Colonic mucosa (tissue), 4 donors: Measurements from ENCODE around the gene GINS2. TPM values are rescaled to one million over a fixed set of nuclear protein-coding genes. Genes with fewer than 3 reads are reported as not detected.

Experiments
- DNase-seq: peaks from one replicate; pipeline ENCODE4 v3.0.0-alpha.2; 2020
- H3K27ac ChIP-seq: fragments of 200-600 bp; one replicate; pipeline ENCODE4 v1.8.0; 2021
- H3K27me3 ChIP-seq: fragments of 200-600 bp; one replicate; pipeline ENCODE4 v1.8.0; 2021
- H3K36me3 ChIP-seq: fragments of 200-600 bp; one replicate; pipeline ENCODE4 v1.8.0; 2021
- H3K4me1 ChIP-seq: fragments of 200-600 bp; one replicate; pipeline ENCODE4 v1.8.0; 2021; ENCODE audit warnings: mild to moderate bottlenecking
- H3K4me3 ChIP-seq: fragments of 200-600 bp; one replicate; pipeline ENCODE4 v1.8.0; 2021
- H3K9ac ChIP-seq, 2 donors: one replicate each; pipeline ENCODE4 v1.7.0; 2013; ENCODE audit warnings: control low read depth in 2 of 2, low read depth in 2 of 2, low read length in 2 of 2
- H3K9me3 ChIP-seq: fragments of 200-600 bp; one replicate; pipeline ENCODE4 v1.8.0; 2021
- intact Hi-C: fragments of 100-400 bp; cut with DNase I; formaldehyde crosslinking; loops from one replicate; pipeline ENCODE4 v1.14.1; 2022
- total RNA-seq, 2 donors: library from RNA; stranded (reverse); fragmentation: NEBNext Ultra II Directional in 1 of 2; extraction: Animal tissue kit (Norgen Biotek cat#: 25700) in 1 of 2; gene quantifications; one replicate each; pipeline ENCODE4 v1.2.1, GENCODE V29; 2021
- TF ChIP-seq, protein P1 (sequence below): fragments of 200-600 bp; IDR thresholded peaks from one replicate; pipeline ENCODE4 v1.8.0; 2022; ENCODE audit warnings: antibody characterized with exemption, mild to moderate bottlenecking
- donor health status: healthy.
- donor health status: DM: no; HTN: no; CAD: no.
- donor health status: DM: no; HTN: no; CAD: no.

GINS2 gene
- total RNA-seq, 2 donors from 2014 or later: 6.1 to 39.9 TPM

DNA sequence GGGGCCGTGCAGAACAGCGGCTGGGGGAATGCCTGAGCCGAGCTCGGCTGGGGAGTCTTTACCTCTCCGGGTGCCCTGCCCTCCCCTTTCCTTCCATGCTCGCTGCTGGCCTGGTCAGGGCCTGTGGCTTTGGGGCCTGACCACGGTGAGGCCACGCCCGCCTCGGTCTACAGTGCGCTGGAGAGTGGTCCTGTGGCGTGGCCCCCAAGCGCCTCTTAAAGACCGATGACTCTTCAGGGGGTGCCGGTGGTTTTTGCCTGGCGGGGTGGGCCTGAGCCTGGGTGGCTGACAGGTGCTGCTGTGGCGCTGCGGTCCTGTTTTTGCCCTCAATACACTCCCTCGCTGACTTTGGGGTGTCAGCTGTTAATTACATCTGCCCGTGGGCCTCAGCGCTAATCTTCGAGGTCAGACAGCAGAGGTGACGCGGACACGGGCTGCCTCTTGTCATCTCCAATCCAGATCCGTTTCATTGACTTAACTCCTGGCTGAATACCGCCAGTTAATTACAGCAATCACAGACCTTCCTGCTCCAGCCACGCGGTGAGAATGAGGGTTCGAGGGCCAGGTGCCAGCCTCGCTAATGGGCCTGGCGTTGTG, 45.9 kb downstream of the GINS2 start:
- no peaks in the 10 kb centered on the region for H3K36me3 ChIP-seq
- no peak overlapping the region for H3K9ac ChIP-seq
- H3K27ac ChIP-seq: no peak overlapping the region
- no peaks in the 10 kb centered on the region for H3K9me3 ChIP-seq
- no peak overlapping the region for H3K4me3 ChIP-seq
- no peak for DNase-seq
- TF ChIP-seq, protein P1, sequence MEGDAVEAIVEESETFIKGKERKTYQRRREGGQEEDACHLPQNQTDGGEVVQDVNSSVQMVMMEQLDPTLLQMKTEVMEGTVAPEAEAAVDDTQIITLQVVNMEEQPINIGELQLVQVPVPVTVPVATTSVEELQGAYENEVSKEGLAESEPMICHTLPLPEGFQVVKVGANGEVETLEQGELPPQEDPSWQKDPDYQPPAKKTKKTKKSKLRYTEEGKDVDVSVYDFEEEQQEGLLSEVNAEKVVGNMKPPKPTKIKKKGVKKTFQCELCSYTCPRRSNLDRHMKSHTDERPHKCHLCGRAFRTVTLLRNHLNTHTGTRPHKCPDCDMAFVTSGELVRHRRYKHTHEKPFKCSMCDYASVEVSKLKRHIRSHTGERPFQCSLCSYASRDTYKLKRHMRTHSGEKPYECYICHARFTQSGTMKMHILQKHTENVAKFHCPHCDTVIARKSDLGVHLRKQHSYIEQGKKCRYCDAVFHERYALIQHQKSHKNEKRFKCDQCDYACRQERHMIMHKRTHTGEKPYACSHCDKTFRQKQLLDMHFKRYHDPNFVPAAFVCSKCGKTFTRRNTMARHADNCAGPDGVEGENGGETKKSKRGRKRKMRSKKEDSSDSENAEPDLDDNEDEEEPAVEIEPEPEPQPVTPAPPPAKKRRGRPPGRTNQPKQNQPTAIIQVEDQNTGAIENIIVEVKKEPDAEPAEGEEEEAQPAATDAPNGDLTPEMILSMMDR: no peak
- intact Hi-C loops: no loop called here
- H3K4me1 ChIP-seq: peaks cover 21% of the 10 kb centered on the region
- no peaks in the 10 kb centered on the region for H3K27me3 ChIP-seq

DNA sequence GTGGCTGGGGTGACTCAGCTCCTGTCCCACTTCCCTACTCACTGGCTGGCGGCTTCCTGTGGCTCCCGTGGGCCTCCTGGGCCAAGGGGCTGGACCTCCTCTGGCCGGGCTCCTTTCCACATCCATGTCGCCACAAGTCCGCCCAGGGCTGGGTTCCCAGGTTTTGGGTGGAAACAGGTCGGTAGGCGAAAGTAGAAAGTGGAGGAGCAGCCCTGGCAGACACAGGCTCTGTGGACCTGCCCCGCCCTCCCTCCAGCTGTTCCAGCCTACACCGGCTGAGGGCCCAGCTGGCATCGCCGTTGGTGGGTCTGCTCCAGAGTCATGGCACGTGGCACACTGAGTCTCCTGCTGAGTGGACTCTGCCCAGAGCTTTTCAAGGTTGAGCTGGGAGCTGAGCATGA, 47.0 kb downstream of the GINS2 start:
- intact Hi-C loops: no loop called here
- H3K36me3 ChIP-seq: no peaks in the 10 kb centered on the region
- no peak overlapping the region for H3K4me3 ChIP-seq
- no peaks in the 10 kb centered on the region for H3K27me3 ChIP-seq
- TF ChIP-seq, protein P1: no peak
- no peak overlapping the region for H3K27ac ChIP-seq
- peaks cover 21% of the 10 kb centered on the region for H3K4me1 ChIP-seq
- no peak overlapping the region for H3K9ac ChIP-seq
- no peaks in the 10 kb centered on the region for H3K9me3 ChIP-seq
- peak; percentile 81 for DNase-seq

DNA sequence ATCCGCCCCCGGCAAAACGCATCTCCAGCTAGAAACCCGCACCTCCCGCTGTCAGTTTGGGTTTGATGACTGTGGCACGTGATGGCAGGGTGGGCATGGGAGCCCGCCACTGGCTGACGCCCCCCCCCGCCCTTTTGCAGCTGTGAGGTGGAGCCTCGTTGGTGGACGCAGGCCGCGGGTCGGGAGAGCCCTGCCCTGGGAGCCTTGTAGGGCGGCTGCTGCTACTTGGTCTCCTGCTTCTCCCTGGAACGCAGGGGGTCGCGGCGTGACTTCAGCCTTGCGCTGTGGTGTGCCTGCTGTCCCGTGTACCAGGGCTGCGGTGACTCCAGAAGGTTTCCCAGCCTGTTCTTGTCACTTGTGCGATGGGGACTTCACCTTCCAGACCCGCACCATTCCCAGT, 47.4 kb downstream of the GINS2 start:
- no peaks in the 10 kb centered on the region for H3K27me3 ChIP-seq
- peaks cover 21% of the 10 kb centered on the region for H3K4me1 ChIP-seq
- H3K27ac ChIP-seq: no peak overlapping the region
- no peak overlapping the region for H3K9ac ChIP-seq
- TF ChIP-seq, protein P1: no peak
- H3K4me3 ChIP-seq: no peak overlapping the region
- intact Hi-C loops: no loop called here
- H3K36me3 ChIP-seq: no peaks in the 10 kb centered on the region
- H3K9me3 ChIP-seq: no peaks in the 10 kb centered on the region
- DNase-seq: no peak

DNA sequence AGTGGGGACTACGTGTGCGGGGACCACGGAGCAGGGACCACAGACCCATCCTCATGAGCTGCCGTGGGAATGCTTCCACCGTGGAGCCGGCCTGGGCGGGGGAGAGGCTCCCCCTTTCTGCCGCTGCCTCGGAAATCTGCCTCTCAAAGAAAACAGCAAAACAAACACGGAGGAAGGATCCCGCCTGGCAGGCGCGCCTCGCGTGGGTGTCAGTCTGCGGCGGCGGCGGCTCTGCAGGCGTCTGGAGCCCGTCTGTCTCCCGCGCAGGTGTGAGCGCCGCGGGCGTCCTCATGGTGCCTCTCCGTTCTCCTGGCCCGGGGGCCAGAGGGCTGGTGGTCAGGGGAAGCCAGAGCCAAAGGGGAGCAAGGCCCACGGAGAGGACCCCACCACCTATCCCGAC, 48.2 kb downstream of the GINS2 start:
- no peak for DNase-seq
- intact Hi-C loops: no loop called here
- Histone ChIP-seq H3K27me3 (no peaks in the 10 kb centered on the region), H3K4me3 (no peak overlapping the region), H3K4me1 (peaks cover 21% of the 10 kb centered on the region), H3K9ac (no peak overlapping the region), H3K27ac (no peak overlapping the region), H3K9me3 (no peaks in the 10 kb centered on the region), H3K36me3 (no peaks in the 10 kb centered on the region)
- TF ChIP-seq, protein P1: no peak

DNA sequence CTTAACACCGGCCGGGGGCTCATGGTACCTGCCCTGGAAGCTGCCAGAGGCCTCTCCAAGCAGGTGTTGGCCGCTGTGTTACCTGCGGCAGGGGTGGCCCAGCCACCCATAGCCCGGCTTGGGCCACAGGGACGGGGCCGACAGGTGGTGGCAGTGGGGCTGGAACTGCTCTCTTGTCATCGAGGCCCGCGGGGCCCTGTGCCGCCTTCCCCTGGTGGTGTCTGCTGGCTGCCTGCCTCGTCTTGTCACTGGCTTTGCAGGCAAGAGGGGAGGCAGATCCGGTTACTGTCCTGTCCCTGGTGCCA, 48.5 kb downstream of the GINS2 start:
- Histone ChIP-seq H3K27me3 (no peaks in the 10 kb centered on the region), H3K4me1 (peaks cover 21% of the 10 kb centered on the region), H3K36me3 (no peaks in the 10 kb centered on the region), H3K4me3 (no peak overlapping the region), H3K9ac (no peak overlapping the region), H3K9me3 (no peaks in the 10 kb centered on the region), H3K27ac (no peak overlapping the region)
- TF ChIP-seq, protein P1: no peak
- intact Hi-C loops: no loop called here
- no peak for DNase-seq
